GM18502 (cell line): ENCODE data around the gene MOB1B.
A peak's percentile ranks its signal among the peaks of the same experiment; 100 is the strongest.

Experiments used
- ATAC-seq: cut with Tn5 transposase; IDR thresholded peaks from one replicate; pipeline ENCODE4 v1.9.1; 2021; ENCODE audit warnings: mild to moderate bottlenecking; ENCODE audit not compliant: unreplicated experiment, poor library complexity

MOB1B gene

GRCh38 chr4:70914000-70914399, 11.8 kb downstream of the MOB1B start:
- no peak for ATAC-seq

DNA sequence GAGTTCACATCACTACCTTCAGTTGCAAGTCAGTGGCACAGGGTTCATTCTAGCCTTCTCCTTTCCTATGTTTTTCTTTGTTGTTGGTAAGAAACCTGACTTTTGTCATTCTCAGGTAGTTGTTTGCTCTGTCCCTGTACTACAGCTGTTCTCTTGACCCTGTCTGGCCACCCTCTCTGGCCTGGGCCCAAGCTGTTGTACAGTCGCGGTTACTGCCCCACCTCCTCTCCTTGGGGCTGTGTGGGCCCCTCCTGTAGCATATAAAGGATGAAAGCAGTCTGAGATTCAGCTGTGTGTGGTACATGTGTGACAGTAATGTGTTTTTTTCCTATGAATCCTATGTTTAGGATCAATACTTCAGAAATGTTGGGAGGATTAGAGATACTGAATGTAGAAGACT, 12.5 kb downstream of the MOB1B start:
- no peak for ATAC-seq

DNA sequence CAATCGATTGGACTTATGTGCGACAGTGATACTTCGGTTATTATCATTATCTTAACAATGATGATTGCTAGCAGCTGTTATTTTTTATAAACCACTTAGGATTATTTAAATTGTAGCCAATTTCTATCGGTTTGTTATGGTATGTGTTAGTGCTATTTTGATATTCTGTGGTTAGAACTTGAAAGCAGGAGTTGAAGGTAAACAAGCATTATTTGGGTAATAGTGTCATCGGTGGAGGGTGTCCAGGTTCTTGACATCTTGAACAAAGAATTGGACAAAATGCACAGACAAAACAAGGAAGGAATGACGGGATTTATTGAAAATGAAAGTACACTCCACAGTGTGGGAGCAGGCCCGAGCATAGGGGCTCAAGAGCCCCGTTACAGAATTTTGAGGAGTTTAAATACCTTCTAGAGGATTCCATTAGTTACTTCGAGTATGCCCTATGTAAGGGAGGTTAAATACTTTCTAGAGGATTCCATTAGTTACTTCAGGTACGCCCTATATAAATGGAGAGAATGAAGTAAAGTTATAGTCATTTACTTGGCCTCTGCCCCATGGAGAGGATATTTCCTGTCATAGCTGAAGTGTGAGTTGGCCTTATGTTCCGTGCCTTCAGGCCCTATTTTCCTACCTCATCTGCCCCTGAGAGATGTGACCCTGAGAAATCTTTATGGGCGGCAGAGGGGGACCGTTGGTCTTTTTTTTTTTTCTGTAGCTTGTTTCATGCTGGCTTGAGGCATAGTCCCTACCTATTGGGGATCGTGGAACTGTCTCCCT, 13.1 kb downstream of the MOB1B start:
- no peak for ATAC-seq

- ATAC-seq = no peak
These were observed 13.8 kb downstream of the MOB1B start for GRCh38 chr4:70915874-70916559.

- no peak for ATAC-seq
These were observed 18.4 kb downstream of the MOB1B start for GRCh38 chr4:70920592-70920991.

- ATAC-seq = no peak
These were observed 23.2 kb downstream of the MOB1B start for GRCh38 chr4:70925418-70925817.

DNA sequence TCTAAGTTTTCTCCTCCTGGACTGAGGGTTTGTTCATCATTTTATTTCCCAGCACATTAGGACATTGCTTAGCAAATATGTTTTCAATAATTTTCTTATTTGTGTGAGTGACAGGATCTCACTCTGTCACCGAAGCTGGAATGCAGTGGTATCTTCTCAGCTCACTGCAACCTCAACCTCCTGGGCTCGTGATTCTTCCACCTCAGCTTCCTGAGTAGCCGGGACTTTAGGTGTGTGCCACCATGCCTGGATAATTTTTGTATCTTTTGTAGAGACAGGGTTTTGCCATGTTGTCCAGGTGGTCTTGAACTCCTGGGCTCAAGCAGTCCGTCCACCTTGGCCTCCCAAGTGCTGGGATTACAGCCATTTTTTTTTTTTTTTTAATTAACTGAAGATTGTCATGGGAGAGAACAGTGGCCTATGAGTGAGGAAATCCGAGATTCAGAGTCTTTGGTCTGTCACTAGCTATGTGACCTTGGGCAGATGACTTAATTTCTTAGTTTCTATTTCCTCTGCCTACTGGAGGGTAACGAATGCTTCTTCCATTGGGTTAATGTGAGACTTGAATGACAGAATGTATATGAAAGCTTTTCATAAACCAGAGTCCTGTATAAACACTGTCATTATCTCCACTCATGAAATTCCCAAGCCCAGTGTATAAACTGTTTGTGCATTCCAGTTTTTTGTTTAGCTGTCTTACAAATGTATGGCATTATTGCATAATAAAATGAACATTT, 23.9 kb downstream of the MOB1B start:
- peak; percentile 83 for ATAC-seq

DNA sequence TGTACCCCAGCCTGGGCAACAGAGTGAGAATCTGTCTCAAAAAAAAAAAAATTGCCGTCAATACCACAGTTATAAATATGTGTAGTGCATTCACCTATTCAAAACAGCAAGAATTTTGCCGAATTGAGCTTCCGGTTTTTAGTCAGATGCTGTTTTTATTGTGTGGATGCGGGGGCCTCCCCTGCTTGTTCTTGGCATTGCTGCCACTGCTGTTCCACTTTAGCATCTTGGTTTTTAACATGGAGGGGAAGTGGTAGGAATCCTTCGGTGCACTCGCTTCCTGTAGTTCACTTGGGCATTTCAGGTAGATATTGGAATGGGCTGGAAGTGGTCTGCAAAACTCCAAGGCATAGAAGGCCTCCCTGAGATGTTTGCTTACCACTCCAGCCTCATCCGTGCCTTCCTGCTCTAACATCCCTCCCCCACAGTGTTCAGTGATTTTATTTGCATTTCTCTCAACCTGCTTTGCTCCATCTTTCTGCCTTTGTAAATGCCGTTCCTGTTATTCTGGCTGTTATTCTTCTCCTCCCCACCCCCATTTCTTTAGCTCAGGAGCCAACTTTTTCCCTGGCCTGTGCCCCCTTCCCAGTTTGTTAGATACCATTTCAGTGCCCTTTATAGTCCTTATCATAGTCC, 25.5 kb downstream of the MOB1B start:
- ATAC-seq = peak; percentile 61

DNA sequence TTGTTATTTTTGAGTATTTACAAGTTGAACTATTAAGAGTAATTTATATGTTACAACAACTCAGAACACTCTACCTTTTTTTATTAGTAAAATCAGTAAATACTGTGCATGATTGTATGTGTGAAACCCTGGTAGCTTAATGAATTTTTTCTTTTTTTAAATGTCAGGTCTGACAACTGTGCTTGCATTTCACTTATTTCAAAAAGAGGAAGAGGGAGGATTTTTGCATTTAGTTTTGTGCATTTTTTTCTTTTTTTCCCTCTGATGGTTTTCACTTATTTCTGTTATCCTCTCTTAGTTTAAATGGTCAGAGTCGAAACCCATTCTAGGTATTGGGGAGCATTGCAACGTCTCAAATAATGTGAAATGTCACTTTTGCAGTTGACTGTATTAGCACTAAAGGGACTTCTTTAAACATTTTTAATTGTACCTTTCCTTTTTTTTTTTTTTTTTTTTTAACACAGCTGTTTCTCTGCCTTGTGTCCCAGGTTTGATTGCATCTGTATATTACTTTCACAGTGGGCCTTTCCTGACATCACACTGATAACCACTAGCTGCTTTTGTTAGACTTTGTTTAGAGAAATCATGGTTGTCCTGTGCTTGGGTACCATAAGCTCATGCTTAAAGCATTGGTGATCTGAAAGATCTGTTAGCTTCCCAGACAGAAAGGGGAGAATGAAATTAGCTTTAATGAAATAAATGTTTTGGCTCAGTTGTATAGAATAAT, 28.5 kb downstream of the MOB1B start:
- ATAC-seq = no peak

DNA sequence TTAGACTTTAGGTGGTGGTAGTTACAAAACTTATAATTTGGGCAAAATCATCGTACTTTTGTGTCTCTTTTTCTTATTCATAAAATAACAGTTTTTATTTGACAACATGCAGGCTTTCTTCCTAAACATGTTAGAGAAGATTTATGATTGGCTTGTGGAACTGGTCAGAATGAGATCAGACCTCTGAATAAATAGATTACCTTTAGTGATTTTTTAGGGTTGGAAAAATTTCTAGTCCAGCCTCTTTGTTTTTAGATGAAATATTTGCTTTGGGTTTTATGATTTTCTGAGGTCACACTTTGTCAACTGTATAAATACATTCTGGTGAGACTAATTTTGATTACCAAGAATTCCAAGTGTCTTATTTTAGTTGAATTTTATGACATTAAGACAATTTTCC, 29.2 kb downstream of the MOB1B start:
- ATAC-seq = no peak

DNA sequence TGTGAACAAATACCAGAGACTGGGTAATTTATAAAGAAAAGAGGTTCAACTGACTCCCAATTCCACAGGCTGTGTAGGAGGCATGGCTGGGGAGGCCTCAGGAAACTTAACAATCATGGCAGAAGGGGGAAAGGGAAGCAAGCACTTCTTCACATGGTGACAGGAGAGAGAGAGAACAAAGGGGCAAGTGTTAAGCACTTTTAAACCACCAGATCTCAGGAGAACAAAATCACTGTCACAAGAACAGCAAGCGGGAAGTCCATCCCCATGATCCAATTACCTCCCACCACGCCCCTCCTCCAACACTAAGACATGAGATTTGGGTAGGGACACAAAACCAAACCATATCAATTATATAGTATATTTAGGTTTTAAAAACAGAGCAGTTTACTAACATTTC, 30.8 kb downstream of the MOB1B start:
- ATAC-seq = no peak

GRCh38 chr4:70935038-70935695, 33.0 kb downstream of the MOB1B start:
- no peak for ATAC-seq

DNA sequence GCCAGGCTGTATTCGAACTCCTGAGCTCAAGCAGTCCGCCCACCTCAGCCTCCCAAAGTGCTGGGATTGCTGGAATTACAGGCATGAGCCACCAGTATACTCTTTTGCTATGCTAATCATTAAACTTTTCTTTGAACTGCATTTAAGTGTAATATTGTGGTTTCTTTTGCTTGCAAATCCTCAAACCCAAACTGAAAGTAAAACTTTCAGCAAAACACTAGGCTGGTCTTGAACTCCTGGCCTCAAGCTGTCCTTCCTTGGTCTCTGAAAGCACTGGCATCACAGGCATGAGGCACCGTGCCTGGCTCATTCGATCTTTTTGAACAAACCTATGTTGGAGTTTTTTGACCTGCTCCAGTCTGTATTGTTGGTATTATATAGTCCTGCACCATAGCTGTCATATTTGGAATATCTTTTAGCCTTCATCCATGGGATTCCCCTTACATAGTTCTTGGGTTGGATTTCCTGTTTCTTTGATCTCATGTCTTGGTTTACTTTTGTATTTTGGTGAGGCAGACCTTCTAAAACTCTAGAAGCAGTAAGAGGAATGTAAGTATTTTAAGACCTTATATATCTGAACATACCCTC, 34.1 kb downstream of the MOB1B start:
- ATAC-seq = no peak

DNA sequence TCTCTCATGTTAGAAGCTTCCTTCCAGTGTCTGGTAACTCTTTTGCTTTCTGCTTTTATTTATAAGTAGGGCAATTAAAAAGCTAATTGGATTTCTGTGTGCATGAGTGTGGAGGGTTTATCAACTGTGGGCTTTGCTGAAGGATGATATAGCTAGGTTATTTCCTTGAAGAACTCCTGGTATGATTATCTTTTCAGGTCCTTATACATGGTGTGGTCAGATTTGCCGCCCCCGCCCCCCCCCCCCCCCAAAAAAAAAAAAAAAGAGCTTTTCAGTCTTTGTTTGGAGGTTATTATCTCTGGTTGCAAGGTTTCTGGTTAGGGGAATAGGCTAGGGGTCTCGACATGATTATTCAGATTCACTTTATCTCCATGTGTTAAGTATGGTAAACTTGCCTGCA, 35.9 kb downstream of the MOB1B start:
- no peak for ATAC-seq

DNA sequence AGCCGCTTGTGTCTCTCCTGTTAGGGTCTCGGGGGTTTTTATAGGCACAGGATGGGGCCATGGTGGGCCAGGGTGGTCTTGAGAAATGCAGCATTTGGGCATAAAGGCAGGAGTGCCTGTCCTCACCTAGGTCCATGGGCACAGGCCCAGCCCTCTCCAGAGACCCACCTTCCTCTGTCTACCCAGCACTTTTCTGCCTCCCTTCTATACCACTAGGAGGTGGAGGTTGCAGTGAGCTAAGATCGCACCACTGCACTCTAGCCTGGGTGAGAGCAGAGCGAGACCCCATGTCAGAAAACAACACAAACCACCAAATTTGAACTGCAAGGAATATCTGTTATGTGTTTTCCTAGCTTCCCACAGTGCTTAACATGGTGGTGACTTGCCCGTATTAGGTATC, 38.0 kb downstream of the MOB1B start:
- no peak for ATAC-seq

- ATAC-seq = peak; percentile 71
These were observed 40.9 kb downstream of the MOB1B start for GRCh38 chr4:70943114-70943513.

GRCh38 chr4:70945046-70945445, 42.9 kb downstream of the MOB1B start:
- peak; percentile 57 for ATAC-seq

DNA sequence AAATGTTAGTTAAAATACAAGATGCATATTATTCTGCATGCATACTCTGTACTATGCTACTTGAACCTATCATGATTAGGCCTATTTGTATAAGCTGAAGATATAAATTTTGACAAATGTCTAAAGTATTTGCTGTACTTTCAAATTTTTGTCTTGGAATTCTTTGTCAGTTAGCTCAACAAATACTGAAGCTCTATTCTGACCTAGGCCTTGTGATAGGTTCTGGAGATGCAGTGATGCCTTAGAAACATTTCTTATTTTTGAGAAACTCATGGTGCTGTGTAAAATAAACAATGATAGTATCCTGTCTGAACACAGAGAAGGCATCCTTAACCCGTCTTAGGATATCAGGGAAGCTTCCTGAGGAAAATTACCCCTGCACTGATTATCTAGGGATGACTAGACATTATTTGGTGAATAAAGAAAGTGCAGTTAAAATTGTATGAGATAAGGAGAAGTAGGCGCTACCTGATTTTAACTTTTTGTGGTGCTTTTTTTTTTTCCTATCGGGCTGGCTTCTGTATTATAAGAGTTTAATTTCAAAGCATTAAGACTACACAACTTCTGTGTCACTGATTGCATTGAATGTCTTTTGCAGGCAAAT, 43.4 kb downstream of the MOB1B start:
- no peak for ATAC-seq

DNA sequence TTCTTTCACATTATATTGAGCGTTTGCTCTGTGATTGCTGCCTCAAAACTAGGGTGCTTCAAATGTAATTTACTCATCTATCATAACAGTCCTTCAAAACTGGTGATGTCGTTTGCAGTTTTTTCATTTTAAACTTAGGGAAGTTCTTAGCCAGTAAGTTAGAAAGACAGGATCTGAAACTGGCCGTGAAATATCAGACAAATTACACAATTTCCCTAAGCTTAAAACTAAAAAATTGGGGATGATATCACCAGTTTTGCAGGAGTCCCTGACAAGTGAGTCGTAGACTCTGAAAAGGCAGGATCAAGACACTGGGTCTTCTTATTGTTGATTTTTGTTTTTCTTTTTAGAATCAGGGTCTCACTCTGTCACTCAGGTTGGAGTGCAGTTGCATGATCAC, 44.8 kb downstream of the MOB1B start:
- ATAC-seq = no peak
